Endodermal cell (in vitro differentiated cells): ENCODE measurements around the gene CERS6. TPM values are rescaled to one million over a fixed set of nuclear protein-coding genes. Genes with fewer than 3 reads are reported as not detected.

ENCODE experiments used
- DNase-seq: peaks from one replicate; pipeline ENCODE4 v3.0.0-alpha.2; 2017
- H3K27ac ChIP-seq: 2 replicates; pipeline ENCODE4 v1.5.1; 2013; ENCODE audit warnings: mild to moderate bottlenecking, low read depth, low read length, moderate library complexity
- H3K27me3 ChIP-seq: 2 replicates; pipeline ENCODE4 v1.6.1; 2013; ENCODE audit warnings: mild to moderate bottlenecking, low read length, moderate library complexity; ENCODE audit not compliant: insufficient read depth, control insufficient read depth, poor library complexity, severe bottlenecking
- H3K36me3 ChIP-seq: 2 replicates; pipeline ENCODE4 v1.7.0; 2013; ENCODE audit warnings: mild to moderate bottlenecking, low read length, moderate library complexity; ENCODE audit not compliant: control insufficient read depth, insufficient read depth
- H3K4me1 ChIP-seq: one replicate; pipeline ENCODE4 v1.7.0; 2013; ENCODE audit warnings: low read length; ENCODE audit not compliant: control insufficient read depth, insufficient read depth
- H3K4me3 ChIP-seq: 2 replicates; pipeline ENCODE4 v1.5.1; 2013; ENCODE audit warnings: mild to moderate bottlenecking, low read length, moderate library complexity
- H3K9ac ChIP-seq: 2 replicates; pipeline ENCODE4 v1.6.1; 2013; ENCODE audit warnings: mild to moderate bottlenecking, low read length, moderate library complexity; ENCODE audit not compliant: poor library complexity, severe bottlenecking; ENCODE audit errors: extremely low read depth
- H3K9me3 ChIP-seq: 2 replicates; pipeline ENCODE4 v1.6.1; 2013; ENCODE audit warnings: mild to moderate bottlenecking, low read length, moderate library complexity; ENCODE audit not compliant: control insufficient read depth
- H3K27ac Mint-ChIP-seq: 2 replicates; pipeline ENCODE4 v1.8.0; 2020; ENCODE audit warnings: mixed read lengths
- H3K27me3 Mint-ChIP-seq: 2 replicates; pipeline ENCODE4 v1.8.0; 2021; ENCODE audit warnings: mild to moderate bottlenecking, mixed read lengths; ENCODE audit not compliant: insufficient read depth
- H3K36me3 Mint-ChIP-seq: 2 replicates; pipeline ENCODE4 v1.8.0; 2020; ENCODE audit warnings: low read depth, mixed read lengths
- H3K4me1 Mint-ChIP-seq: 2 replicates; pipeline ENCODE4 v1.8.0; 2020; ENCODE audit warnings: mixed read lengths
- H3K4me3 Mint-ChIP-seq: 2 replicates; pipeline ENCODE4 v1.8.0; 2020; ENCODE audit warnings: mild to moderate bottlenecking, moderate library complexity, mixed read lengths
- H3K9me3 Mint-ChIP-seq: 2 replicates; pipeline ENCODE4 v1.8.0; 2020; ENCODE audit warnings: mild to moderate bottlenecking, mixed read lengths
- WGBS, 2 experiments: methylation state at CpG; one replicate each; pipeline versions ENCODE4 v1.1.5 to v1.1.7; 2013; ENCODE audit warnings: missing lambda C conversion rate in 2 of 2, mixed read lengths in 1 of 2; ENCODE audit not compliant: insufficient coverage in 1 of 2, insufficient read length in 1 of 2; 5-methylcytosine and 5-hydroxymethylcytosine counted together
- total RNA-seq, 2 donors: library from RNA; stranded (reverse); fragmentation: NEBNext Ultra II Directional in 1 of 2; extraction: Animal tissue kit (Norgen Biotek cat#: 25700) in 1 of 2; gene quantifications; 2 replicates in 1 of 2; 3 replicates in 1 of 2; pipeline ENCODE4 v1.2.1, GENCODE V29; 2021
- TF ChIP-seq, protein P1 (sequence below): fragments of 200-600 bp; sonication (generic); conservative IDR thresholded peaks from 2 replicates; pipeline ENCODE4 v1.5.0; 2021; ENCODE audit warnings: antibody characterized with exemption, mild to moderate bottlenecking

Gene CERS6
- total RNA-seq, 2 donors from 2014 or later, result 41.3 to 52.0 TPM

DNA sequence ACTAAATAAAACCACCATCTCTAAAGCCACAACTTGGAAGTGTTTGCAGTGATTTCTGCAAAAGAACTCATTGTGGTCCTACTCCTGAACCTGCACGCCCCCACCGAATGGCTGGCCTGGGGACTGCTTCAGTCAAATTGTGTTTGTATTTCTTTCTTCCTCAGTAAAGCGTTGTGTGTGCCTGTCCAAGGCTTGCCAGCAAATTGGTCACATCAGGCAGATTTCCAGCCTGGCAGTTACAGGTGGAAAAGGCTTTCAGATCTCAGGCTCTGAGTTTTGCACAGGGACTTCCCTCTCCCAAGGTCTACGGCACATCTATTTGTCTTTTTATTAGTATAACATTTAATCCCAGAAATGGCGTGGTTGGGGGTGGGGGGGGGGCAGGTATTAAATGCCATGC lies 292.4 kb downstream of the CERS6 start:
- no peaks in the 10 kb centered on the region for H3K27me3 Mint-ChIP-seq

GRCh38 chr2:168749297-168749696 lies 293.2 kb downstream of the CERS6 start:
- Mint-ChIP-seq H3K9me3 (no peaks in the 10 kb centered on the region), H3K36me3 (peaks cover 7% of the 10 kb centered on the region), H3K4me1 (peaks cover 40% of the 10 kb centered on the region), H3K4me3 (no peak overlapping the region), H3K27ac (peak overlapping the region; percentile 56), H3K27me3 (no peaks in the 10 kb centered on the region)
- H3K4me3 ChIP-seq, result no peak overlapping the region
- H3K27me3 ChIP-seq, result no peaks in the 10 kb centered on the region
- no peak overlapping the region for H3K9ac ChIP-seq
- no peak overlapping the region for H3K27ac ChIP-seq
- TF ChIP-seq, protein P1, sequence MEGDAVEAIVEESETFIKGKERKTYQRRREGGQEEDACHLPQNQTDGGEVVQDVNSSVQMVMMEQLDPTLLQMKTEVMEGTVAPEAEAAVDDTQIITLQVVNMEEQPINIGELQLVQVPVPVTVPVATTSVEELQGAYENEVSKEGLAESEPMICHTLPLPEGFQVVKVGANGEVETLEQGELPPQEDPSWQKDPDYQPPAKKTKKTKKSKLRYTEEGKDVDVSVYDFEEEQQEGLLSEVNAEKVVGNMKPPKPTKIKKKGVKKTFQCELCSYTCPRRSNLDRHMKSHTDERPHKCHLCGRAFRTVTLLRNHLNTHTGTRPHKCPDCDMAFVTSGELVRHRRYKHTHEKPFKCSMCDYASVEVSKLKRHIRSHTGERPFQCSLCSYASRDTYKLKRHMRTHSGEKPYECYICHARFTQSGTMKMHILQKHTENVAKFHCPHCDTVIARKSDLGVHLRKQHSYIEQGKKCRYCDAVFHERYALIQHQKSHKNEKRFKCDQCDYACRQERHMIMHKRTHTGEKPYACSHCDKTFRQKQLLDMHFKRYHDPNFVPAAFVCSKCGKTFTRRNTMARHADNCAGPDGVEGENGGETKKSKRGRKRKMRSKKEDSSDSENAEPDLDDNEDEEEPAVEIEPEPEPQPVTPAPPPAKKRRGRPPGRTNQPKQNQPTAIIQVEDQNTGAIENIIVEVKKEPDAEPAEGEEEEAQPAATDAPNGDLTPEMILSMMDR, result no peak
- no peak for DNase-seq
- 89% methylated on average over 4 to 6 of the region's 6 CpGs for WGBS, 2 experiments
- H3K36me3 ChIP-seq, result peaks cover under 1% of the 10 kb centered on the region
- H3K4me1 ChIP-seq, result no peaks in the 10 kb centered on the region
- no peaks in the 10 kb centered on the region for H3K9me3 ChIP-seq

More for the DNA sequence above, 292.4 kb downstream of the CERS6 start:
- Histone ChIP-seq H3K27ac (no peak overlapping the region), H3K27me3 (no peaks in the 10 kb centered on the region), H3K9me3 (no peaks in the 10 kb centered on the region), H3K9ac (no peak overlapping the region), H3K36me3 (no peaks in the 10 kb centered on the region), H3K4me1 (no peaks in the 10 kb centered on the region), H3K4me3 (no peak overlapping the region)
- Mint-ChIP-seq H3K4me3 (no peak overlapping the region), H3K4me1 (peaks cover 37% of the 10 kb centered on the region), H3K9me3 (no peaks in the 10 kb centered on the region), H3K36me3 (peaks cover 9% of the 10 kb centered on the region), H3K27ac (no peak overlapping the region)
- TF ChIP-seq, protein P1, result no peak
- 88 to 89% methylated on average over 3 to 4 of the region's 5 CpGs for WGBS, 2 experiments
- no peak for DNase-seq

DNA sequence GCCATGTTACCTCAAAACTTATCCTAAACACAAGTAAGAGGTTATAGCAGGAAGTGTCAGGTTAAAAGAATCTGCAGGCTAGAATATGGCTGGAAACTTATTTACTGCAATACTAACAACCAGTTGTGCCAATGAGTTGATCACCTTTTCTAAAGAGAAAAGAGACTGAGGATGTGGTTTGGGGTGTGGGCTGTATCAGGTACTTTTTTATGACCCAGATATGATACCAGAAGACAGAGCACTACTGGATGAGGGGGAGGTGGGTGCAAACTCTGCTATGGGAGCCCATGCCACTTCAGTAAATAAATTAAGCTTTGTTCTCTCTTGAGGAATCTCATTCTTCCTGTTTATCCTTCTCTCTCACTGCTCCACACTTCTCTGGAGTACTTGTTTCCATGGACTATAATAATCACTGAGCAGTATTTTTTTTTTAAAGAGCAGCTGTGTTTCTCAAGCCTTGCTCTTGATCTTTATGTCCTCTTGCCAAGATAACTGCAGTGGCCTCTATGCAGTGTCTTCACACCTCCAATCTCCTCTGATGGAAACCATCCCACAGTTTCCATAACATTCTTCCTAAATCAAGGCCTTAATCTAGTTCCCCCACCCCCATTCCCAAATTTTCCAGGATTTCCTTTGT lies 295.1 kb downstream of the CERS6 start:
- Histone ChIP-seq H3K4me1 (peaks cover 4% of the 10 kb centered on the region), H3K27me3 (no peaks in the 10 kb centered on the region), H3K27ac (no peak overlapping the region), H3K9me3 (no peaks in the 10 kb centered on the region), H3K36me3 (peaks cover 6% of the 10 kb centered on the region), H3K9ac (no peak overlapping the region), H3K4me3 (no peak overlapping the region)
- Mint-ChIP-seq H3K27me3 (no peaks in the 10 kb centered on the region), H3K4me1 (peaks cover 52% of the 10 kb centered on the region), H3K4me3 (no peak overlapping the region), H3K36me3 (no peaks in the 10 kb centered on the region), H3K27ac (no peak overlapping the region), H3K9me3 (no peaks in the 10 kb centered on the region)
- TF ChIP-seq, protein P1, result no peak
- DNase-seq, result no peak
